ENCODE data around the gene OR2T11.

- TF ChIP-seq, protein P1, sequence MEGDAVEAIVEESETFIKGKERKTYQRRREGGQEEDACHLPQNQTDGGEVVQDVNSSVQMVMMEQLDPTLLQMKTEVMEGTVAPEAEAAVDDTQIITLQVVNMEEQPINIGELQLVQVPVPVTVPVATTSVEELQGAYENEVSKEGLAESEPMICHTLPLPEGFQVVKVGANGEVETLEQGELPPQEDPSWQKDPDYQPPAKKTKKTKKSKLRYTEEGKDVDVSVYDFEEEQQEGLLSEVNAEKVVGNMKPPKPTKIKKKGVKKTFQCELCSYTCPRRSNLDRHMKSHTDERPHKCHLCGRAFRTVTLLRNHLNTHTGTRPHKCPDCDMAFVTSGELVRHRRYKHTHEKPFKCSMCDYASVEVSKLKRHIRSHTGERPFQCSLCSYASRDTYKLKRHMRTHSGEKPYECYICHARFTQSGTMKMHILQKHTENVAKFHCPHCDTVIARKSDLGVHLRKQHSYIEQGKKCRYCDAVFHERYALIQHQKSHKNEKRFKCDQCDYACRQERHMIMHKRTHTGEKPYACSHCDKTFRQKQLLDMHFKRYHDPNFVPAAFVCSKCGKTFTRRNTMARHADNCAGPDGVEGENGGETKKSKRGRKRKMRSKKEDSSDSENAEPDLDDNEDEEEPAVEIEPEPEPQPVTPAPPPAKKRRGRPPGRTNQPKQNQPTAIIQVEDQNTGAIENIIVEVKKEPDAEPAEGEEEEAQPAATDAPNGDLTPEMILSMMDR (conservative IDR thresholded peaks at IDR 0.05; ENCODE audit: low read depth, low read length) = no peak
- no peak for TF ChIP-seq EZH2 (IDR thresholded peaks at IDR 0.05; ENCODE audit: borderline replicate concordance, low read depth, low read length, poor library complexity, severe bottlenecking)
Observed at GRCh38 chr1:248613742-248614141, 21.1 kb downstream of the OR2T11 start.

Data from A673 (cell line).